Activated T-cell treated with anti-CD3 and anti-CD28 coated beads, Interleukin-2, amount 50 U/mL, for 48 hours (primary cell): ENCODE measurements around the gene MMP17.
A peak's percentile ranks its signal among the peaks of the same experiment; 100 is the strongest.

Experiments
- DNase-seq, 2 experiments: peaks; one replicate each; pipeline ENCODE4 v3.0.0-alpha.2; 2020

MMP17 gene

GRCh38 chr12:131896080-131896810, 68.1 kb downstream of the MMP17 start:
- peak; percentile 80 to 86 for DNase-seq

DNA sequence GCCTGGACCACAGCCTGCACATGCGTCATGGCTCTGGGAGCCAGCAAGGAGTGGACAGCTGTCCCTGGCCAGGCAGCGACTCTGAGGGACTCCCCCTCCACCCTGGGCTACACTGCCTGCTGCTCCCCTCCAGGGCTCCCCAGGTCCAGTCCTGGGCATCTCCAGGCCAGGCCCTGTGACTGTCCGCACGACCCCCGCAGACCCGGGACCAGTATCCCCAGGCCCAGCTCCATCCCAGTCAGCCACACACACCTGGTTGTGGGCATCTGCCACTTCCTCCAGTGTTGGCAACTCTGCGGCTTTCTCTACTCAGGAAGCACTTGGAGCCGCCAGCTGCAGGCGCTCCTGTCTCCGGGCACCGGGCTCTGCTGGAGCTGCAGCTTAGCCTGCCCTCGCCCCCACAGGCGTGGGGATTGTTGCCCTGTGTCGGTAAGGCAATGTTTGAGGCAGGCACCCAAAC, 68.6 kb downstream of the MMP17 start:
- no peak for DNase-seq

- no peak for DNase-seq
Observed at GRCh38 chr12:131897276-131897675, 69.1 kb downstream of the MMP17 start.

DNA sequence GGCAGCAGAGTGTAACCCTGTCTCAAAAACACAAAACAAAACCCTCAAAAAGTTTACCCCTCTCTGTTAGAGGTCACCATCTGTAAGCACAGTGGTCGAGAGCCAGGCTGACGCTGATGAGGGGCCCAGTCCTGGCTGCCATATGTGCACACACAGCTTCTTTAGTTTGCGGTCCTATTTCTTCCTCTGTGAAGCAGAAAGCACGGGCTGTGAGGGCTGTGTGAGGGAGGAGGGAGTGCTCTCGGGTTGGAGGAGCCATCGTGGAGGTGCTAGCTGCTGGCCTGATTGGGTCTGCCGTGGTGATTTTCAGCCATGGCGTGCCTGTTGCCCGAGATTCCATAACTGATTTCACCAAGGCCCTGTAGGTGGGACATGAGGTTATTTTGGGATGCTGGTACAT, 69.7 kb downstream of the MMP17 start:
- DNase-seq: no peak

GRCh38 chr12:131900397-131900796, 72.2 kb downstream of the MMP17 start:
- DNase-seq: no peak
